Liver (tissue), 9 donors: ENCODE data around the gene PIK3CA. TPM values are rescaled to one million over a fixed set of nuclear protein-coding genes. Genes with fewer than 3 reads are reported as not detected.
"Not testable (repeated sequence)": the region's sequence is repeated elsewhere in the genome, so short reads cannot be mapped to it uniquely, and the experiment has no call there.

ENCODE experiments used
- DNase-seq: peaks from one replicate; pipeline ENCODE4 v3.0.0-alpha.2; 2017; ENCODE audit warnings: low spot score
- H3K27ac ChIP-seq, 2 donors: one replicate each; pipeline ENCODE4 v1.7.0; 2013; ENCODE audit warnings: inconsistent platforms in 2 of 2, low read length in 2 of 2, control low read depth in 1 of 2, low read depth in 1 of 2, mild to moderate bottlenecking in 1 of 2
- H3K27me3 ChIP-seq, 4 donors: one replicate each; pipeline versions ENCODE4 v1.6.1 to v1.7.0; 2013; ENCODE audit warnings: low read length in 3 of 4, inconsistent platforms in 1 of 4, mild to moderate bottlenecking in 1 of 4, moderate library complexity in 1 of 4; ENCODE audit not compliant: control insufficient read depth in 4 of 4, insufficient read depth in 4 of 4
- H3K36me3 ChIP-seq, 4 donors: one replicate each; pipeline versions ENCODE4 v1.6.1 to v1.7.0; 2013; ENCODE audit warnings: low read length in 3 of 4, mild to moderate bottlenecking in 3 of 4, low read depth in 1 of 4, moderate library complexity in 1 of 4; ENCODE audit not compliant: control insufficient read depth in 4 of 4, insufficient read depth in 3 of 4
- H3K4me1 ChIP-seq, 4 donors: one replicate each; pipeline versions ENCODE4 v1.6.1 to v1.7.0; 2013; ENCODE audit warnings: low read length in 3 of 4, mild to moderate bottlenecking in 3 of 4, moderate library complexity in 1 of 4; ENCODE audit not compliant: control insufficient read depth in 4 of 4, insufficient read depth in 4 of 4
- H3K4me3 ChIP-seq, 3 donors: one replicate each; pipeline versions ENCODE4 v1.6.1 to v1.7.0; 2013; ENCODE audit warnings: low read length in 3 of 3, control low read depth in 1 of 3, low read depth in 1 of 3, mild to moderate bottlenecking in 1 of 3
- H3K9ac ChIP-seq, 2 donors: one replicate each; pipeline ENCODE4 v1.7.0; 2013; ENCODE audit warnings: low read length in 2 of 2, mild to moderate bottlenecking in 2 of 2, moderate library complexity in 2 of 2, control low read depth in 1 of 2, low read depth in 1 of 2
- H3K9me3 ChIP-seq, 4 donors: one replicate each; pipeline versions ENCODE4 v1.6.1 to v1.7.0; 2013; ENCODE audit warnings: low read length in 3 of 4; ENCODE audit not compliant: control insufficient read depth in 4 of 4
- EGR1 ChIP-seq, 2 donors: IDR thresholded peaks; 2 replicates each; pipeline ENCODE4 v1.6.1; 2016 to 2018; ENCODE audit warnings: antibody characterized with exemption in 2 of 2, low read depth in 2 of 2
- FOXA1 ChIP-seq: IDR thresholded peaks from 2 replicates; pipeline ENCODE4 v1.6.1; 2016; ENCODE audit warnings: antibody characterized with exemption
- FOXA2 ChIP-seq: IDR thresholded peaks from 2 replicates; pipeline ENCODE4 v1.6.1; 2016; ENCODE audit warnings: antibody characterized with exemption
- GABPA ChIP-seq, 2 donors: IDR thresholded peaks in 1 of 2; conservative IDR thresholded peaks in 1 of 2; 2 replicates each; pipeline ENCODE4 v1.6.1; 2016; ENCODE audit warnings: antibody characterized with exemption in 2 of 2, mild to moderate bottlenecking in 1 of 2, moderate library complexity in 1 of 2
- HNF4A ChIP-seq, 2 donors: conservative IDR thresholded peaks; 2 replicates each; pipeline ENCODE4 v1.6.1; 2016; ENCODE audit warnings: antibody characterized with exemption in 2 of 2, mild to moderate bottlenecking in 2 of 2
- HNF4G ChIP-seq: IDR thresholded peaks from 2 replicates; pipeline ENCODE4 v1.6.1; 2016; ENCODE audit warnings: antibody characterized with exemption
- JUND ChIP-seq, 2 donors: IDR thresholded peaks; 2 replicates each; pipeline ENCODE4 v1.6.1; 2016; ENCODE audit warnings: antibody characterized with exemption in 2 of 2
- NR2F2 ChIP-seq: IDR thresholded peaks from 2 replicates; pipeline ENCODE4 v1.6.1; 2016; ENCODE audit warnings: antibody characterized with exemption
- RAD21 ChIP-seq, 2 donors: IDR thresholded peaks; 2 replicates each; pipeline ENCODE4 v1.6.1; 2016; ENCODE audit warnings: antibody characterized with exemption in 2 of 2, mild to moderate bottlenecking in 2 of 2
- TAF1 ChIP-seq: conservative IDR thresholded peaks from 2 replicates; pipeline ENCODE4 v1.6.1; 2016; ENCODE audit warnings: antibody characterized with exemption, mild to moderate bottlenecking
- WGBS: extraction: QIAGEN DNeasy Blood & Tissue Kit; methylation state at CpG from one replicate; pipeline ENCODE4 v1.1.7; 2013; 5-methylcytosine and 5-hydroxymethylcytosine counted together
- polyA plus RNA-seq, 2 donors: library from polyadenylated mRNA; stranded (reverse) in 1 of 2; unstranded in 1 of 2; fragments of 200-250 nt in 1 of 2; fragments of >200 nt in 1 of 2; fragmentation: Nextera tagmentation in 1 of 2; extraction: Ambion mirVana in 1 of 2; gene quantifications; one replicate each; pipeline versions ENCODE4 v1.2.1 to v1.2.3, GENCODE V29; 2013 to 2015
- total RNA-seq, 2 donors: library from RNA; depleted of rRNA; stranded (reverse); fragments of >200 nt; gene quantifications; one replicate each; pipeline ENCODE4 v1.2.3, GENCODE V29; 2014
- TF ChIP-seq, protein P1 (sequence below): fragments of 150-350 bp; IDR thresholded peaks from 2 replicates; pipeline ENCODE4 v1.5.1; 2017; ENCODE audit warnings: improper control_type of control experiment, low read depth, low read length; ENCODE audit not compliant: missing input control
- TF ChIP-seq, protein P2 (sequence below): IDR thresholded peaks from 2 replicates; pipeline ENCODE4 v1.6.1; 2016; ENCODE audit warnings: antibody characterized with exemption
- TF ChIP-seq, protein P3 (sequence below): IDR thresholded peaks from 2 replicates; pipeline ENCODE4 v1.6.1; 2016; ENCODE audit warnings: antibody characterized with exemption
- donor health status: healthy.
- donor health status: healthy.
- donor health status: healthy.
- donor health status: healthy.
- donor health status: healthy.

The PIK3CA gene
- total and polyA plus RNA-seq, 4 donors = 3.6 to 14.6 (median 7.2) TPM

DNA sequence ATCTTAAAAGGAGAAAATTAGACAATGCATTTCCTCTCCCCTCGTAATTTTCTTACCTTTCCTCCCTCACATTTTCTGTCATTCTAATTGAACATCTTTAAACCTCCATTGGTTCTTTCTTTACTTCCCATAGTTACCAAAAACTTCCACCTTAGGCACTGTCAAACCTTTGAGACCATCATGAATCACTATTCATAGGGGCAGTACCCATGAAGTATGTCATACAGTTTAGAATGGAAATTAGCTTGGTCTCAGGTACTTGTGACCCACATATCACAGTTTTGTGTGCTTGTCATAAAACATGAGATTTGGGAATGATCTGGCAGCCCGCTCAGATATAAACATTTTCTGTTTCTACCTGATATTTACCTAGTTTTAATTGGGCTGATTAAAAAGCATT is 52.6 kb downstream of the PIK3CA start:
- H3K36me3 ChIP-seq = peaks cover 3 to 7% (median 5%) of the 10 kb centered on the region in 4 donors
- no peak overlapping the region for H3K4me3 ChIP-seq
- TF ChIP-seq, protein P1, sequence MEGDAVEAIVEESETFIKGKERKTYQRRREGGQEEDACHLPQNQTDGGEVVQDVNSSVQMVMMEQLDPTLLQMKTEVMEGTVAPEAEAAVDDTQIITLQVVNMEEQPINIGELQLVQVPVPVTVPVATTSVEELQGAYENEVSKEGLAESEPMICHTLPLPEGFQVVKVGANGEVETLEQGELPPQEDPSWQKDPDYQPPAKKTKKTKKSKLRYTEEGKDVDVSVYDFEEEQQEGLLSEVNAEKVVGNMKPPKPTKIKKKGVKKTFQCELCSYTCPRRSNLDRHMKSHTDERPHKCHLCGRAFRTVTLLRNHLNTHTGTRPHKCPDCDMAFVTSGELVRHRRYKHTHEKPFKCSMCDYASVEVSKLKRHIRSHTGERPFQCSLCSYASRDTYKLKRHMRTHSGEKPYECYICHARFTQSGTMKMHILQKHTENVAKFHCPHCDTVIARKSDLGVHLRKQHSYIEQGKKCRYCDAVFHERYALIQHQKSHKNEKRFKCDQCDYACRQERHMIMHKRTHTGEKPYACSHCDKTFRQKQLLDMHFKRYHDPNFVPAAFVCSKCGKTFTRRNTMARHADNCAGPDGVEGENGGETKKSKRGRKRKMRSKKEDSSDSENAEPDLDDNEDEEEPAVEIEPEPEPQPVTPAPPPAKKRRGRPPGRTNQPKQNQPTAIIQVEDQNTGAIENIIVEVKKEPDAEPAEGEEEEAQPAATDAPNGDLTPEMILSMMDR = no peak
- no peak for TF ChIP-seq FOXA2
- no peak for TF ChIP-seq TAF1
- TF ChIP-seq EGR1 (IDR thresholded peaks at IDR 0.05; ENCODE audit: low read depth in 2 of 2) = no peak
- TF ChIP-seq RAD21 (IDR thresholded peaks at IDR 0.05) = no peak
- no peak for TF ChIP-seq FOXA1
- TF ChIP-seq GABPA (IDR thresholded peaks at IDR 0.05 in 1 of 2, conservative IDR thresholded peaks at IDR 0.05 in 1 of 2) = no peak
- no peak for TF ChIP-seq NR2F2
- TF ChIP-seq, protein P2, sequence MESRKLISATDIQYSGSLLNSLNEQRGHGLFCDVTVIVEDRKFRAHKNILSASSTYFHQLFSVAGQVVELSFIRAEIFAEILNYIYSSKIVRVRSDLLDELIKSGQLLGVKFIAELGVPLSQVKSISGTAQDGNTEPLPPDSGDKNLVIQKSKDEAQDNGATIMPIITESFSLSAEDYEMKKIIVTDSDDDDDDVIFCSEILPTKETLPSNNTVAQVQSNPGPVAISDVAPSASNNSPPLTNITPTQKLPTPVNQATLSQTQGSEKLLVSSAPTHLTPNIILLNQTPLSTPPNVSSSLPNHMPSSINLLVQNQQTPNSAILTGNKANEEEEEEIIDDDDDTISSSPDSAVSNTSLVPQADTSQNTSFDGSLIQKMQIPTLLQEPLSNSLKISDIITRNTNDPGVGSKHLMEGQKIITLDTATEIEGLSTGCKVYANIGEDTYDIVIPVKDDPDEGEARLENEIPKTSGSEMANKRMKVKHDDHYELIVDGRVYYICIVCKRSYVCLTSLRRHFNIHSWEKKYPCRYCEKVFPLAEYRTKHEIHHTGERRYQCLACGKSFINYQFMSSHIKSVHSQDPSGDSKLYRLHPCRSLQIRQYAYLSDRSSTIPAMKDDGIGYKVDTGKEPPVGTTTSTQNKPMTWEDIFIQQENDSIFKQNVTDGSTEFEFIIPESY = no peak
- no peak overlapping the region for H3K9ac ChIP-seq
- no peaks in the 10 kb centered on the region for H3K4me1 ChIP-seq
- H3K27ac ChIP-seq = no peak overlapping the region
- 95% methylated on average over 2 of the region's 2 CpGs for WGBS
- DNase-seq = no peak
- H3K27me3 ChIP-seq = no peaks in the 10 kb centered on the region
- no peaks in the 10 kb centered on the region for H3K9me3 ChIP-seq

DNA sequence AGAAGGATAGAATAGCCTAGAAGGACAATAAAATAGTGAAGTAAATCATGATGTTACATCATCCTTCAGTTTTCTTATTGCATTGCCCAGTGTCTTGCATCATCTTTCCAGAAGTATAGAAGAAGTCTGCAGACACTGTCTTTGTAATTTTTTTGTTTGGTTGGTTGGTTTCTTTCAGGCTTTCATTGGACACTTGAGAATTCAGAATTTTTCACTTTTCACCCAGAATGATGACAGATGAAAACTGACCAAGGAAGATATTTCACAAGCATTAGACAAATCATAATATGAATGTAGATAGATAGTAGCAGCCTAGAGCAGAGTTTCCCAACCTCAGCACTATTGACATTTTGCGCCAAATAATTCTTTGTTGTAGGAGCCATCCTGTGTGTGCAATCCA is 67.4 kb downstream of the PIK3CA start:
- H3K4me1 ChIP-seq, DNase-seq, H3K4me3 ChIP-seq, H3K27me3 ChIP-seq, H3K9ac ChIP-seq, H3K27ac ChIP-seq, H3K9me3 ChIP-seq: not testable (repeated sequence)
- H3K36me3 ChIP-seq = peaks cover 0 to 12% (median 8%) of the 10 kb centered on the region in 4 donors
- WGBS = 93% methylated on average over 1 of the region's 1 CpG

DNA sequence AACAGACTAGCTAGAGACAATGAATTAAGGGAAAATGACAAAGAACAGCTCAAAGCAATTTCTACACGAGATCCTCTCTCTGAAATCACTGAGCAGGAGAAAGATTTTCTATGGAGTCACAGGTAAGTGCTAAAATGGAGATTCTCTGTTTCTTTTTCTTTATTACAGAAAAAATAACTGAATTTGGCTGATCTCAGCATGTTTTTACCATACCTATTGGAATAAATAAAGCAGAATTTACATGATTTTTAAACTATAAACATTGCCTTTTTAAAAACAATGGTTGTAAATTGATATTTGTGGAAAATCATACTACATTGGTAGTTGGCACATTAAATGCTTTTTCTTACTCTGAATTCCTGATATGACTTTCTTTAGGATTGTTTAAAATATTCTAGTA is 70.1 kb downstream of the PIK3CA start:
- 89% methylated on average over 1 of the region's 1 CpG for WGBS
- not testable (repeated sequence) for H3K9me3 ChIP-seq, H3K9ac ChIP-seq, H3K27ac ChIP-seq, H3K4me1 ChIP-seq, DNase-seq, H3K27me3 ChIP-seq, H3K4me3 ChIP-seq, H3K36me3 ChIP-seq

DNA sequence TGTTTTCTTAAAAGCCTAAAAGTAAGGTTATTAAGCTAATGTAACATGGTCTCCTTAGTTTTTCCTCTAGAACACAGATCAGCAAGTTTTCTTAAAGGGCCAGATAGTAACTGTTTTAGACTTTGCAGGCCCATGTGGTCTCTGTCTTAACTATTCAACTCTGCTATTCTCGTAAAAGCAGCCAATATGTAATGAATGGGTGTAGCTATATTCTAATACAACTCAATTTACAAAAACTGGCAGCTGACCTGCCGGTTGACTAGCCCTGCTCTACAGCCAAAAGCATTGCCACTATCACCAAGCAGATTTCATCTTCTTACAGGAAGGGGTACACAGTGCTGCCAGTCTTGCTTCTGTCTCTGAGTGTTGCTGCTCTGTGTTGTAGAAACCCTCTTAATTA is 75.4 kb downstream of the PIK3CA start:
- no peak for TF ChIP-seq HNF4G
- TF ChIP-seq TAF1 = no peak
- no peak for TF ChIP-seq FOXA2
- TF ChIP-seq, protein P3, sequence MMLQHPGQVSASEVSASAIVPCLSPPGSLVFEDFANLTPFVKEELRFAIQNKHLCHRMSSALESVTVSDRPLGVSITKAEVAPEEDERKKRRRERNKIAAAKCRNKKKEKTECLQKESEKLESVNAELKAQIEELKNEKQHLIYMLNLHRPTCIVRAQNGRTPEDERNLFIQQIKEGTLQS = no peak
- TF ChIP-seq HNF4A (conservative IDR thresholded peaks at IDR 0.05) = no peak
- no peak for TF ChIP-seq JUND (IDR thresholded peaks at IDR 0.05)
- TF ChIP-seq, protein P2 = no peak
- Histone ChIP-seq H3K4me1 (no peaks in the 10 kb centered on the region), H3K27me3 (no peaks in the 10 kb centered on the region), H3K36me3 (peaks cover 4 to 14% (median 5%) of the 10 kb centered on the region in 4 donors), H3K9me3 (no peaks in the 10 kb centered on the region), H3K4me3 (no peak overlapping the region), H3K9ac (no peak overlapping the region), H3K27ac (no peak overlapping the region)
- no peak for DNase-seq
- 93% methylated on average over 2 of the region's 2 CpGs for WGBS
